ENCODE data around the gene PPP1R9A. TPM values are rescaled to one million over a fixed set of nuclear protein-coding genes. Genes with fewer than 3 reads are reported as not detected.

Gene PPP1R9A
- total and polyA plus RNA-seq, 12 donors, result 1.4 to 41.9 (median 29.1) TPM

GRCh38 chr7:95321720-95322119, 414.3 kb downstream of the PPP1R9A start:
- Histone ChIP-seq H3K4me1 (no peaks in the 10 kb centered on the region), H3K4me3 (no peak overlapping the region), H3K27me3 (peaks cover 0 to 40% (median 21%) of the 10 kb centered on the region in 7 donors), H3K36me3 (no peaks in the 10 kb centered on the region), H3K27ac (no peak overlapping the region), H3K9me3 (no peaks in the 10 kb centered on the region)
- DNase-seq, result no peak
- WGBS, 2 donors, result 69 to 73% methylated on average over 1 of the region's 1 CpG
- intact Hi-C loops (cut with DNase I), result no loop called here
- no peak for TF ChIP-seq CTCF (IDR thresholded peaks at IDR 0.05)
- ATAC-seq, result no peak

- WGBS, 2 donors, result 86 to 90% methylated on average over 8 of the region's 8 CpGs
Observed at GRCh38 chr7:95322396-95322795, 415.0 kb downstream of the PPP1R9A start.

GRCh38 chr7:95322854-95323253, 415.5 kb downstream of the PPP1R9A start:
- Histone ChIP-seq H3K9me3 (no peaks in the 10 kb centered on the region), H3K27me3 (peaks cover 0 to 42% (median 21%) of the 10 kb centered on the region in 7 donors), H3K4me1 (no peaks in the 10 kb centered on the region), H3K4me3 (no peak overlapping the region), H3K36me3 (no peaks in the 10 kb centered on the region), H3K27ac (no peak overlapping the region)
- WGBS, 2 donors, result 59 to 63% methylated on average over 2 of the region's 2 CpGs
- intact Hi-C loops (cut with DNase I), result no loop called here
- ATAC-seq (peak in 1 of 8 donors; percentile 18), DNase-seq (no peak)
- TF ChIP-seq CTCF (IDR thresholded peaks at IDR 0.05), result no peak

More at GRCh38 chr7:95322396-95322795, 415.0 kb downstream of the PPP1R9A start:
- no peak overlapping the region for H3K27ac ChIP-seq
- intact Hi-C loops (cut with DNase I), result no loop called here
- DNase-seq, result no peak
- no peak for ATAC-seq
- no peaks in the 10 kb centered on the region for H3K4me1 ChIP-seq
- no peak overlapping the region for H3K4me3 ChIP-seq
- TF ChIP-seq CTCF (IDR thresholded peaks at IDR 0.05), result no peak
- peaks cover 0 to 42% (median 21%) of the 10 kb centered on the region in 7 donors for H3K27me3 ChIP-seq
- H3K9me3 ChIP-seq, result no peaks in the 10 kb centered on the region
- no peaks in the 10 kb centered on the region for H3K36me3 ChIP-seq

GRCh38 chr7:95323410-95324129, 416.2 kb downstream of the PPP1R9A start:
- TF ChIP-seq CTCF (IDR thresholded peaks at IDR 0.05), result no peak
- intact Hi-C loops (cut with DNase I), result no loop called here
- Histone ChIP-seq H3K4me3 (no peak overlapping the region), H3K9me3 (no peaks in the 10 kb centered on the region), H3K4me1 (no peaks in the 10 kb centered on the region), H3K27ac (no peak overlapping the region), H3K36me3 (no peaks in the 10 kb centered on the region), H3K27me3 (peaks cover 0 to 42% (median 21%) of the 10 kb centered on the region in 7 donors)
- DNase-seq (no peak), ATAC-seq (no peak)
- 79% methylated on average over 9 of the region's 9 CpGs for WGBS, 2 donors

Measured in heart right ventricle (tissue), 16 donors.